HG03432 (cell line): ENCODE data around the gene PRDM8.
A peak's percentile ranks its signal among the peaks of the same experiment; 100 is the strongest.
"Not testable (repeated sequence)": the region's sequence is repeated elsewhere in the genome, so short reads cannot be mapped to it uniquely, and the experiment has no call there.

ENCODE experiments used
- ATAC-seq: cut with Tn5 transposase; IDR thresholded peaks from one replicate; pipeline ENCODE4 v1.9.1; 2021; ENCODE audit warnings: mild to moderate bottlenecking, moderate library complexity; ENCODE audit not compliant: unreplicated experiment

Gene PRDM8

GRCh38 chr4:80196922-80197573 is at the start of gene PRDM8:
Gene PRDM8 (plus strand): TSS chr4:80197503. CDS start chr4:80200081, 2,578 bp downstream.
- ATAC-seq, result no peak

- ATAC-seq, result no peak
These were observed 46.7 kb upstream of the PRDM8 start for GRCh38 chr4:80150387-80151180.

DNA sequence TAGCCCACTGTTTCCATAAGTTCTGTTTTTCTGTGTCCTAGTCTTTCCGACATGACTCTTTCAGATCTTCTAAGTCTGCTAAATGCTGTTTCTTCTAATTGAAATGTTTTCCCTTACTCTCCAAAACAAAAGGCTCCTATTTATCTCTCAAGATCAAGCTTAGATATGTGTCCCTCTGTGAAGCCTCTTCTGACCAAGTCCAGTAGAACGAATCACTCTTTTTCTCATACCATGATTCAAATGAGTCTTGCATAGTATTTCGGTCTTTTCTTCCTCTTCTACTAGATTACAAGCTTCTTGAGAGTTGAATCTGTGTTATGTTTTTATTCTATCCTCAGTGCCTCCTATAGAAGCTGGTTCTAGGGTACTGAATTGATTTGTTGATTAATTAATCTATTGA is 45.3 kb upstream of the PRDM8 start:
- no peak for ATAC-seq

DNA sequence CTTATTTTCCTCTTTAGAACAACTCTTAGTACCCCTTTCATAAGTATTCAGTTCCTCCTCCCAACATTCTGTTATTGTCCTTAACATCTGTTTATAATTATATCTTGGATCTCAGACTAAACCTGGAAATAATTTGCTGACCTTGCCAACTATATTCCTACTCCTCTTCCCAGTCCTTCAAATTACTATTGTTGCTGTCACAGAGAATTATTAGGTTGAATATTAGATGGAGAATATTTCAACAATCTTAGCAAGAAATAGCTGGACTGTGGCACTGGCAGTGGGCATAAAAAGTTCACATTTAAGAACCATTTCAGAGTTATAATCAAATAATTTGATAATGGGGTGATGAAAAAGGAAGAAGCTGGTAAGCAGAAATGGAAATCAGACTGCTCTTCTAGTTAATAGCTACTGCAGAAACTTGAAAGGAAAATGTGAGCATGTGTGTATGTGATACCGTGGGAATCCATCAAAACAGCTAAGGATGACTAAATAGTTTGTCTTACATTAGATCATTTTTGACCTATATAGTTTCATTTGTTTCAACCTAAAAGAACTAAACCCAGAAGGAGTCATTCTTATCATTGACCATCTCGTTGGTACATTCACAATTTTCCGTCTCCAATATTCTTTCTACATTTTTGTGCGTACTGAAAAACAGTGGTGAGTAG is 43.3 kb upstream of the PRDM8 start:
- no peak for ATAC-seq

DNA sequence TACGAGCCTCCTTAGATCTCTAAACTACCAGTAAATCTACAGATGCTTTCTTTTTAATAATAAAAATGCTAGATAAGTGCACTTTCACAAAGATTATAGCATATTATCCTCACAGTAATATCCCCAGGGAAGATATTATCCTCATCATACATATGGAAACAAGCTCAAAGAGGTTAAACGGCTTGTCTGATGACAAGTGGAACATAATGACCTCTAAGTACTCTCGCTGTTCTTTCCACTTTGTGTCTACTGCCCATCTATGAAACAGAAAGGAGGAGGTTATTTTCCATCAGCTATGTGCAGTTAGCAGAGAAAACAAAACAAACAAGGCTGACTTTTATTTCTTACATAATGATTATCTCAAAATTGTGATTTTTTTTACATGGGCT is 42.8 kb upstream of the PRDM8 start:
- no peak for ATAC-seq

DNA sequence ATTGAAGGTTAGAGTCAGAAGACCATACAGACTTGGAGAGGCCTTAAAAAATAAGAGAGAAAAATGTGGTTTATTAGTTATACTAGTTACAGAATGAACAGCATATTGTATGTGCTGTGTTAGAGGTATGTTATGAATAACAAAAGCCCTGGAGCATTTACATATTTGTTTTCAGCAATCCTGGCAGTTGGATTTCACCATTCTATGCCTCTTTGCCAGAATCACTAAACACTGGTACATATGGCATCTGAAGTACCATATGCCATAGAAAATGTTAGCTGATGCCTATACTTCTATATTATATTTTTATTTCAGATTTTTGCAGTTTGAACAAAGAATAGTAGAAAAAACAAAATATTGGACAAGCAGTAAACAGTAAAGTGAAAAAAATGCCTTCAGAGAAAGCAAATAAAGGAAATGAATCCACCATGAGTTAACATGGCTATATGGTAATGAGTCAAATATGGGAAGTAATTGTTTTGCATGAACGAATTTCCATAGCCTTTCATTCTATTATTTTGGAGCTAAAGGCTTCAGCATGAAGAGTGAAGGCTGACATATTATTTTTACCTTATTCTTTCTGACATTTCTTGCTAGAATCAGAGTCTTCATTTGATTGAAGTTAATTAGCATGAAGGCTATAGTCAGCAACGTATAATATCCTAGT is 41.9 kb upstream of the PRDM8 start:
- ATAC-seq, result no peak

DNA sequence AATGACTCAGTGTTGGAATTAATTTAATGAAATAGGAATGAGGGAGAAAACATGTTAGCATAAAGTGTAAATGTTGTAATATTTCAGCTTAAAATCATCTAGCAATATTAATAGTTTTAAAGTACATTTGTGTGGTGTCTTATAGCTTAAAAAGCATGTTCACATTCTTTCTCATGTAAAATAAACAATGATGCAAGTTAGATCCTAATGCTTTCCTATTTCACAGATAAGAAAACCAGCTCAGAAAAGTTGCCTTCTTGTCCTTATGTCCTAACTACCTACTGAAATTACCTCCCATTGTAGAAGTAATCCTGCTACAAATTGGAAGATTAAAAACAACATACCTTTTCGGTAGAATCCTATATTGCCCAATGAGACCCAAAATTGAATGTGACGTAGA is 40.9 kb upstream of the PRDM8 start:
- no peak for ATAC-seq

DNA sequence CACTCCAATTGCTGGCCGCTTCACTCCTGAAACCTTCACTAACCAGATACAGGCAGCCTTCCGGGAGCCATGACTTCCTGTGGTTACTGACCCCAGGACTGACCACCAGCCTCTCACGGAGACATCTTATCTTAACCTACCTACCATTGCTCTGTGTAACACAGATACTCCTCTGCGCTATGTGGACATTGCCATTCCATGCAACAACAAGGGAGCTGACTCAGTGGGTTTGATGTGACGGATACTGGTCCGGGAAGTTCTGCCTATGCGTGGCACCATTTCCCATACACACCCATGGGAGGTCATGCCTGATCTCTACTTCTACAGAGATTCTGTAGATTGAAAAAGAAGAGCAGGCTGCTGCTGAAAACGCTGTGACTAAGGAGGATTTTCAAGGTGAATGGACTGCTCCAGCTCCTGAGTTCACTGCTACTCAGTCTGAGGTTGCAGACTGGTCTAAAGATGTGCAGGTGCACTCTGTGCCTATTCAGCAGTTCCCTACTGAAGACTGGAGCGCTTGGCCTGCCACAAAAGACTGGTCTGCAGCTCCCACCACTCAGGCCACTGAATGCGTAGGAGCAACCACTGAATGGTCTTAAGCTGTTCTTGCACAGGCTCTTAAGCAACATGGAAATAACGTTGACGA is 35.8 kb upstream of the PRDM8 start:
- ATAC-seq, result no peak

DNA sequence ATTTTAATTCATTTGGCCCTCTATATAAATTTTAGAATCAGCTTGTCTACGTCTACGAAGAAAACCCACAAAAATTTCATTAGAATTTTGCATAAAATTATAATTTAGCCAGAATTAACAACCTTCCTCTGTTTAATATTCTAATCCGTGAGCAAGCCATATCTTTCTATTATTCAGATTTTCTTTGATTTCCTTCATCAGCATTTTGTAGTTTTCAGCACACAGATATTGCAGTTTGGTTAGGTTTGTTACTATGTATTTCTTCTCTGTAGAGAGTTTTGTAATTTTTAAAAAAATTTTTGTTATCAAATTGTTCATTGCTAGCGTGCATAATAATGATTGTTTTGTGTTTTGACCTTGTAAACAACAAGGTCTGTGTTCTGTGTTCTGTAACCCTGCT is 34.9 kb upstream of the PRDM8 start:
- ATAC-seq, result no peak

DNA sequence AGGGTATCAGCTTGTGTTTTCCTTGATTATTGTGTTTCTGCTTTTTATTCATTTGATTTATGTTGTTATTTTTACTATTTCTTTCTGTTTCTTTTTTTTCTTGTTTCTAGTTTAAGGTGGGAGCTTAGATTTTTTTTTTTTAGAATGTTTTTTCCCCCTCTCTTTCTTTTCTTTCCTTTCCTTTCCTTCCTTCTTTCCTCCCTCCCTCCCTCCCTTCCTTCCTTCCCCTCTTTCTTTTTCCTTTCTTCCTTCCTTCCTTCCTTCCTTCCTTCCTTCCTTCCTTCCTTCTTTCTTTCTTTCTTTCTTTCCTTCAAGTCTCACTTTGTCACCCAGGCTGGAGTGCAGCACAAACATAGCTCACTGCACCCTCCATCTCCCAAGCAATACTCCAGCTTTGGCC is 31.4 kb upstream of the PRDM8 start:
- no peak for ATAC-seq

GRCh38 chr4:80171251-80171650 is 26.1 kb upstream of the PRDM8 start:
- ATAC-seq, result no peak

DNA sequence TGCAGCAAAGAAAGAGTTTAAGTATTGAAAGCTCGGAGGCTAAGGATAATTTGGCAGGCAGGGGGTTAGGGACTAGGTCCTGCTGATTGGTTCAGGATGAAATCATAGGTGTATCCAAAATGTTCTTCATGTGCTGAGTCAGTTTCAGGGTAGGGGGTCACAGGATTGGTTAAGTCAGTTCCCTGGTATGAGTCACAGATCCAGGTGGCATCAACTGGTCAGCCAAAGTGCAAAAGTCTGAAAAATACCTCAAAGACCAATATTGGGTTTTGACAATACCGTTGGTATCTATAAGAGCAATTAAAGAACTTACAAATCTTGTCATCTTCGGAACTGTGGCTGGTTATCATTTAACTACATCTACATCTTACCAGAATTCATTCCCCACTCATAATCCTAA is 25.6 kb upstream of the PRDM8 start:
- no peak for ATAC-seq

- peak; percentile 46 for ATAC-seq
These were observed 25.1 kb upstream of the PRDM8 start for GRCh38 chr4:80172203-80172602.

DNA sequence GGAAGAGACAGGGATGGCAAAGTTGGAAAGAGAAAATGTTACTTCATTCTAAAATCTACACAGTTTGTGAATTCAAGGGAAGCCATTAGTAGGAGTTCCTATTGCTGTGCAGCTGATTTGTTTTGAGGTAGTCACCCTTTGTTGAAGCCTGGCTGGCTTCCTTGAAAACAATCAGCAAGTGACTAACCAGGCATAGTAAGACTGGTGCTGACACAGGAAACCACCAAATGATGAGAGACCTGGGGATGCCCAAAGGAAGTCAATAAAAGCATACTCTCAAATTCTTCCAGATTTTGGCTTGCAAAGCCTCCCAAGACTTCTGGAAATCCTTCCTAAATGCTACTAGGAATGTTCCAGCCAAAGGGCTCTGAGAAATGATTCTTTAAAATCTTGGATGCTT is 23.9 kb upstream of the PRDM8 start:
- peak; percentile 96 for ATAC-seq

GRCh38 chr4:80173841-80174240 is 23.5 kb upstream of the PRDM8 start:
- no peak for ATAC-seq

- not testable (repeated sequence) for ATAC-seq
These were observed 19.5 kb upstream of the PRDM8 start for GRCh38 chr4:80177793-80178192.

GRCh38 chr4:80178964-80179363 is 18.3 kb upstream of the PRDM8 start:
- no peak for ATAC-seq

GRCh38 chr4:80179637-80180161 is 17.6 kb upstream of the PRDM8 start:
- no peak for ATAC-seq

GRCh38 chr4:80180743-80181142 is 16.6 kb upstream of the PRDM8 start:
- no peak for ATAC-seq

DNA sequence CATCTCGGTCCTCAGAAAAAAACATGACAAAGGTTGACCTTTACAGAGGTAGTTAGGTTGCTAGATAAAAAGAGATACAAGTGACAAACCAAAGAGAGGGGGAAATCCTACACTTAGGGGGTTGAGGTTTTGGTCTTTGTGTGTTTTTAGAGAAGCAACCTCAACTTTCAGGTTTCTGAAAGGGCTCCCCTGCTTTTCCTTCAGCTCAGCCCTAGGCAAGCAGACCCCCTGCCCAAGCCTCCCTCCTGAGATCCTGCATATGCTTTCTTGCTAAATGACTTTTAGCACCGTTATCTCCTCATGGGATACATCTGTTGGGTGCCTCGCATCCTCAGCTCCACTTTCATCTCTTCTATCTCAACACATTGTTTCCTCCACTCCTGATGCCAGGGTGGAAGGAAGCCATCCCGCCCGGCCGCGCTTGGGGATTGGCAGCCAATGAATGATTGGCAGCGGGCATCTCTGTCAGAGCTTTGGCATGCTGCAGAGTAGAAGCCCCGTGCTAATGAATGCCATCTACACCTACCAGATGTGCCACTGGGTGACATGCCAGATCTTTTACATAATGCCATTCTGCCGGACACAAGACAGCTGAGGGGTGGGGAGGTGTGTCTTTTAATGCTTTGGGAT is 15.0 kb upstream of the PRDM8 start:
- peak; percentile 15 for ATAC-seq
